Astrocyte of the cerebellum (primary cell): Measurements from ENCODE around the gene GPD1L.

ENCODE experiments used
- DNase-seq: peaks from one replicate; pipeline ENCODE4 v3.0.0-alpha.2; 2011; ENCODE audit warnings: low read depth
- H3K4me3 ChIP-seq: 2 replicates; pipeline ENCODE4 v1.5.1; 2011; ENCODE audit warnings: mild to moderate bottlenecking, low read depth, low read length, moderate library complexity
- in situ Hi-C: cut with HindIII; loops from 2 replicates; pipeline ENCODE4 v1.10.0; 2017; ENCODE audit warnings: low sequenced_read_pairs
- TF ChIP-seq, protein P1 (sequence below): IDR thresholded peaks from 2 replicates; pipeline ENCODE4 v1.5.1; 2012; ENCODE audit warnings: low read length, low read depth, moderate library complexity, mild to moderate bottlenecking; ENCODE audit errors: missing control alignments

GPD1L gene

DNA sequence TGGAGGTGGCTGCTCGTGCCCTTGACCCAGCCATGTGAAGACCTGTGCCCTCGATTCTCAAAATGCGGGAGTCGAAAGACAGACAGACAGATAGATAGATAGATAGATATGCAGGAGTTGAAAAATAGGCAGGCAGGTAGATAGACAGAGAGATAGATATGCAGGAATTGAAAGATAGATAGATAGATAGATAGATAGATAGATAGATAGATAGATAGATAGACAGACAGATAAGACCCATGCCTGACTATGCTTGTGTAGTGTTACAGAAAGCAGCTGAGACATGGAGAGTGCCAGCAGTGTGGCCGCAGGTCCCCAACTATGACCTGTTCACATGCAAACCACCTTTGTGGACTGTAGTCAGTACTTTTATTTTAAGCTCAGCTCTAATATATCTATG is 17.2 kb downstream of the GPD1L start:
- in situ Hi-C loops = no loop called here
- DNase-seq = no peak
- TF ChIP-seq, protein P1, sequence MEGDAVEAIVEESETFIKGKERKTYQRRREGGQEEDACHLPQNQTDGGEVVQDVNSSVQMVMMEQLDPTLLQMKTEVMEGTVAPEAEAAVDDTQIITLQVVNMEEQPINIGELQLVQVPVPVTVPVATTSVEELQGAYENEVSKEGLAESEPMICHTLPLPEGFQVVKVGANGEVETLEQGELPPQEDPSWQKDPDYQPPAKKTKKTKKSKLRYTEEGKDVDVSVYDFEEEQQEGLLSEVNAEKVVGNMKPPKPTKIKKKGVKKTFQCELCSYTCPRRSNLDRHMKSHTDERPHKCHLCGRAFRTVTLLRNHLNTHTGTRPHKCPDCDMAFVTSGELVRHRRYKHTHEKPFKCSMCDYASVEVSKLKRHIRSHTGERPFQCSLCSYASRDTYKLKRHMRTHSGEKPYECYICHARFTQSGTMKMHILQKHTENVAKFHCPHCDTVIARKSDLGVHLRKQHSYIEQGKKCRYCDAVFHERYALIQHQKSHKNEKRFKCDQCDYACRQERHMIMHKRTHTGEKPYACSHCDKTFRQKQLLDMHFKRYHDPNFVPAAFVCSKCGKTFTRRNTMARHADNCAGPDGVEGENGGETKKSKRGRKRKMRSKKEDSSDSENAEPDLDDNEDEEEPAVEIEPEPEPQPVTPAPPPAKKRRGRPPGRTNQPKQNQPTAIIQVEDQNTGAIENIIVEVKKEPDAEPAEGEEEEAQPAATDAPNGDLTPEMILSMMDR = no peak
- no peak overlapping the region for H3K4me3 ChIP-seq

GRCh38 chr3:32125012-32125411 is 18.6 kb downstream of the GPD1L start:
- no peak overlapping the region for H3K4me3 ChIP-seq
- DNase-seq = no peak
- in situ Hi-C loops = no loop called here
- TF ChIP-seq, protein P1 = no peak

GRCh38 chr3:32126305-32127015 is 20.0 kb downstream of the GPD1L start:
- TF ChIP-seq, protein P1 = no peak
- in situ Hi-C loops = no loop called here
- DNase-seq = no peak
- H3K4me3 ChIP-seq = no peak overlapping the region

DNA sequence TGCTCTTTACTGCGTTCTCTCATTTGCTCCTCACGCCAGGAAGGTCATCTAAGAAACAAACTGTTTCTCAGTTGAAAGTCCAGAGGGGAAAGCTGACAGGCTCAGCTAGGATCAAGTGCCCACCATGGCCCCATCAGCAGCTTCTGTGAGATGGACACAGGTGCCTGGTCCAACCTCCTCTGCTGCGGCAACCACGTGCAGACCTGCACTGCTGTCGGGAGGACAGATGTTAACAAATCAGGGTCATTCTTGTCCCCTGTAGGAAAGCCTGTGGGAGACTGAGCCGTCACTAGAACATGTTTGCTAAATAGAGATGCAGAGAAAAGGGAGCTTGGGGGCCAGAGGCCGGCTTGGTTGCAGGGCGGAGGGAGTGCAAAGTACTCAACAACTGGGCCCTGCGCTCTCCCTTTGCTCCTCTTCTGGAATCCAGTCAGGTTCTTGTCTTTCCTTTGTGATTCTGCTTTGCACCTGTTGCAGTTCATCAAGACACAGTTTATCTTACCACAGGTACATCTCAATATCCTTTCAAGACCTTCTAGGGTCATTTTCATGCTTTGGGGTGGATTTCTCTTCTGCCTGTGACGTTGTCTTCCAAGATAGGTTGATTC is 20.9 kb downstream of the GPD1L start:
- no peak for DNase-seq
- in situ Hi-C loops = no loop called here
- TF ChIP-seq, protein P1 = no peak
- no peak overlapping the region for H3K4me3 ChIP-seq

DNA sequence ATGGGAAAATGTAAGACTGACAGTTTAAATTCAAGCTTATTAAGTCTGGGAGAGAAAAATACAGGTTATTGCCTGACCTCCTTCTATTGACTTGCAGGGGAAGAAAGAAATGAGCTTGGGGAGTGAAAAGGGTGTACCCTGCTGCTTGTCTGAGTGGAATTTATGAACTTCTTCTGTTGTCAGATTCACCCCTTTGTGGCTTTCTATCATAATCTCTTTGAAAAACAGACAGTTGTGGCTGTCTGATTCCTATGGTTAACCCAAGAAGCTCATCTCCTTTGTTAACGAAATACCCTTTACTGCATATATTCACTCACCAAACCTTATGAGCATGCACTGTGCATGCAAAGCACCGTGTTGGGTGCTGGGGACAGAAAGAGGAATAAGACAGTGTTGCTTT is 22.5 kb downstream of the GPD1L start:
- in situ Hi-C loops = no loop called here
- no peak overlapping the region for H3K4me3 ChIP-seq
- DNase-seq = no peak
- TF ChIP-seq, protein P1 = no peak

DNA sequence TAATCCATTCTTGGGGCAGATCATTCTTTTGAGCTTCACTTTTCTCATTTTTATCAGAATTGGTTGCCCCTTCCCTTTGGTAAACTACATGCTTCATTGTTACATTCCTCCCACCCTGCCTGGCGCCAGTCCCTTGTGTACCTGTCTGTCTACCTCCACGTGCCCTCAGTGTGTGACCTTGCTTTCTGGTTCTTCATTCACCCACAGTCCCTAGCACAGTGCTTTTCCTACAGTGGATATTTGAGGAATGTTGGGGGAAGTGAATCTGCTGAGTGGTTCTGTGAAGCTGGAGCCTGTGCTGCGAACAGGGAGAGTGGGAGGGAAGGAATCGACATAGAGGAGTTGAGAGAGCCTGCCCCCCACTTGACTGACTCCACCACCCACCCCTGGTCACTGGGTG is 23.4 kb downstream of the GPD1L start:
- no peak overlapping the region for H3K4me3 ChIP-seq
- TF ChIP-seq, protein P1 = no peak
- in situ Hi-C loops = no loop called here
- DNase-seq = no peak
